Keratinocyte (primary cell): Measurements from ENCODE around the gene SOD2. TPM values are rescaled to one million over a fixed set of nuclear protein-coding genes. Genes with fewer than 3 reads are reported as not detected.

Source experiments
- DNase-seq: peaks from one replicate; pipeline ENCODE4 v3.0.0-alpha.2; 2011; ENCODE audit warnings: low read depth, missing footprints, low spot score
- FAIRE-seq: peaks from 2 replicates; lab custom pipeline; 2011; peaks lifted over from hg19 to GRCh38; lab: Jason Lieb, UNC
- H2AFZ ChIP-seq: 2 replicates; pipeline ENCODE4 v1.6.0; 2012; ENCODE audit warnings: low read length, control low read depth, inconsistent platforms; ENCODE audit not compliant: control insufficient read depth
- H3K27ac ChIP-seq: 2 replicates; pipeline ENCODE4 v1.5.1; 2011; ENCODE audit warnings: low read length; ENCODE audit not compliant: control insufficient read depth, insufficient read depth
- H3K27me3 ChIP-seq: 3 replicates; pipeline ENCODE4 v1.6.0; 2011; ENCODE audit warnings: low read length; ENCODE audit not compliant: control insufficient read depth, insufficient read depth; ENCODE audit errors: extremely low read depth
- H3K36me3 ChIP-seq, 2 experiments: 2 replicates in 1 of 2; 3 replicates in 1 of 2; pipeline ENCODE4 v1.5.1; 2011; ENCODE audit warnings: low read length in 2 of 2, mild to moderate bottlenecking in 1 of 2; ENCODE audit not compliant: control insufficient read depth in 2 of 2, insufficient read depth in 2 of 2; ENCODE audit errors: extremely low read depth in 1 of 2
- H3K4me1 ChIP-seq: 3 replicates; pipeline ENCODE4 v1.5.1; 2011; ENCODE audit warnings: low read length; ENCODE audit not compliant: control insufficient read depth, insufficient read depth; ENCODE audit errors: extremely low read depth
- H3K4me2 ChIP-seq: 3 replicates; pipeline ENCODE4 v1.6.0; 2011; ENCODE audit warnings: low read depth, low read length; ENCODE audit not compliant: control insufficient read depth, insufficient read depth; ENCODE audit errors: extremely low read depth
- H3K4me3 ChIP-seq, 3 experiments: fragments of 200-600 bp in 1 of 3; sonication (generic) in 1 of 3; 2 replicates in 2 of 3; 3 replicates in 1 of 3; pipeline ENCODE4 v1.5.1; 2011 to 2016; ENCODE audit warnings: low read length in 3 of 3, mild to moderate bottlenecking in 3 of 3, control low read depth in 2 of 3, inconsistent platforms in 1 of 3, low read depth in 1 of 3, mixed read lengths in 1 of 3, mixed run types in 1 of 3, moderate library complexity in 1 of 3; ENCODE audit not compliant: control insufficient read depth in 2 of 3, insufficient read depth in 2 of 3; ENCODE audit errors: extremely low read depth in 1 of 3
- H3K79me2 ChIP-seq: 2 replicates; pipeline ENCODE4 v1.6.0; 2012; ENCODE audit warnings: low read length; ENCODE audit not compliant: control insufficient read depth, insufficient read depth
- H3K9ac ChIP-seq: 3 replicates; pipeline ENCODE4 v1.6.0; 2011; ENCODE audit warnings: low read length; ENCODE audit not compliant: control insufficient read depth, insufficient read depth; ENCODE audit errors: extremely low read depth
- H3K9me1 ChIP-seq: 3 replicates; pipeline ENCODE4 v1.6.0; 2011; ENCODE audit warnings: low read length; ENCODE audit not compliant: control insufficient read depth, insufficient read depth; ENCODE audit errors: extremely low read depth
- H3K9me3 ChIP-seq: 2 replicates; pipeline ENCODE4 v1.5.1; 2012; ENCODE audit warnings: low read depth, low read length; ENCODE audit not compliant: control insufficient read depth
- H4K20me1 ChIP-seq: 3 replicates; pipeline ENCODE4 v1.6.0; 2011; ENCODE audit warnings: low read length; ENCODE audit not compliant: control insufficient read depth, insufficient read depth; ENCODE audit errors: extremely low read depth
- CTCF ChIP-seq, 3 experiments: IDR thresholded peaks in 1 of 3; conservative IDR thresholded peaks in 1 of 3; optimal IDR thresholded peaks in 1 of 3; 2 replicates in 2 of 3; 3 replicates in 1 of 3; pipeline versions ENCODE3 to v1.5.1; 2011; ENCODE audit warnings: low read length in 3 of 3, mild to moderate bottlenecking in 3 of 3, moderate library complexity in 2 of 3, control low read depth in 1 of 3, inconsistent platforms in 1 of 3; ENCODE audit not compliant: insufficient read depth in 2 of 3; ENCODE audit errors: extremely low read depth in 1 of 3
- EZH2 ChIP-seq: IDR thresholded peaks from one replicate; pipeline ENCODE4 v1.6.1; 2012; ENCODE audit warnings: inconsistent platforms, mild to moderate bottlenecking, low read length, moderate library complexity
- dilution Hi-C: fragments of 300-500 bp; cut with MboI; formaldehyde crosslinking; loops from one replicate; pipeline ENCODE4 v1.7.0; 2020; ENCODE audit warnings: low sequenced_read_pairs; ENCODE audit not compliant: extremely low pct_ligation_motif_present
- polyA minus RNA-seq, 3 experiments: library from RNA; depleted of rRNA, polyadenylated mRNA; stranded (reverse); fragments of >200 nt; gene quantifications; 1 replicate in 1 of 3; 2 replicates in 1 of 3; 3 replicates in 1 of 3; pipeline ENCODE4 v1.2.3, GENCODE V29; 2011
- polyA plus RNA-seq, 5 experiments: library from polyadenylated mRNA; depleted of rRNA in 3 of 5; stranded (reverse) in 3 of 5; stranded (forward) in 1 of 5; unstranded in 1 of 5; fragments of >200 nt; gene quantifications; 1 replicate in 1 of 5; 2 replicates in 3 of 5; 3 replicates in 1 of 5; pipeline versions ENCODE4 v1.2.1 to v1.2.3, GENCODE V29; 2011 to 2012; ENCODE audit warnings: missing spikeins in 2 of 5, low read depth in 1 of 5, low replicate concordance in 1 of 5

Gene SOD2
- 28.6 to 48.7 TPM (median 41.9 TPM) in 3 replicates for polyA plus RNA-seq
- 28.8 TPM for polyA plus RNA-seq (2011; ENCODE audit: low read depth)
- polyA plus RNA-seq (2011; cell fraction: cytosol; rRNA removed): 40.0 and 41.6 TPM in 2 replicates
- polyA plus RNA-seq (2011; cell fraction: nucleus; rRNA removed): 28.3 and 32.3 TPM in 2 replicates
- 49.0 and 58.5 TPM in 2 replicates for polyA plus RNA-seq (2012; ENCODE audit: low replicate concordance)
- polyA minus RNA-seq: 67.0 to 69.1 TPM (median 67.7 TPM) in 3 replicates
- 61.0 TPM for polyA minus RNA-seq (2011; cell fraction: cytosol; rRNA and poly(A)+ RNA removed)
- polyA minus RNA-seq (2011; cell fraction: nucleus; rRNA and poly(A)+ RNA removed): 15.2 and 31.3 TPM in 2 replicates

- Histone ChIP-seq H3K36me3 (peaks cover 1 to 5% of the 10 kb centered on the region in 2 experiments), H2AFZ (peak within 1 kb of the TSS; percentile 92), H3K79me2 (peaks cover 20% of the 10 kb centered on the region), H3K9me3 (no peaks in the 10 kb centered on the region), H3K4me1 (peaks cover 27% of the 10 kb centered on the region), H3K27ac (peak within 1 kb of the TSS; percentile 85), H3K27me3 (no peaks in the 10 kb centered on the region), H3K9ac (peak within 1 kb of the TSS; percentile 77), H4K20me1 (no peaks in the 10 kb centered on the region), H3K9me1 (no peaks in the 10 kb centered on the region), H3K4me2 (peak within 1 kb of the TSS; percentile 94), H3K4me3 (peak within 1 kb of the TSS; percentile 63 to 84 (median 82))
- DNase-seq (no peak), FAIRE-seq (no peak)
- dilution Hi-C loops: no loop called here
- no peak for TF ChIP-seq EZH2
- TF ChIP-seq CTCF (optimal IDR thresholded peaks at IDR 0.05 in 1 of 3, IDR thresholded peaks at IDR 0.05 in 1 of 3, conservative IDR thresholded peaks at IDR 0.05 in 1 of 3; ENCODE audit: extremely low read depth in 1 of 3, insufficient read depth in 2 of 3, low read length in 3 of 3): no peak
Observed at GRCh38 chr6:159693128-159693893, at the start of gene SOD2. SOD2 (minus strand) TSS chr6:159693241; CDS start chr6:159693167, 74 bp downstream.

DNA sequence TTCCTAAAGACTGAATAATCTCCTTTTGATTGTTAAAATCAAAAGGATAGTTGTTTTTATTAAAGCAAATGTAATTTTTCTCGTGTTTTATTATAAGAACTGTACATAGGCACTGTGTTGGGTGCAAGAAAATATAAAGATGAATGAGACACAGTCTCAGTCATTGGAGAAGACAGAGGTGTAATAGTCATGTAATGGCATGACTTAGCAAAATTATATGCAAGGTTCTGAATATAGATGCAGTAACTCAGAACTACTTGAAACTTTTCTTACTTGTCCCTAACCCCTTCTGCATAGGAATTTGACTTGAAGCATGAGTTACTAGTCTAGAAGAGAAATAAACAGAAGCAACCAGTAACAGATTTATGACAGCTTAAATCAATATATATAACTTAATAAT, 49.1 kb upstream of the SOD2 start:
- H3K4me1 ChIP-seq: no peaks in the 10 kb centered on the region
- no peaks in the 10 kb centered on the region for H3K9me3 ChIP-seq
- no peak overlapping the region for H3K4me2 ChIP-seq
- H3K36me3 ChIP-seq: peaks cover 22 to 29% of the 10 kb centered on the region in 2 experiments
- H3K9me1 ChIP-seq: no peaks in the 10 kb centered on the region
- FAIRE-seq (no peak), DNase-seq (no peak)
- H3K27me3 ChIP-seq: no peaks in the 10 kb centered on the region
- dilution Hi-C loops: no loop called here
- H4K20me1 ChIP-seq: no peaks in the 10 kb centered on the region
- no peak overlapping the region for H3K4me3 ChIP-seq
- peaks cover 74% of the 10 kb centered on the region for H3K79me2 ChIP-seq
- no peak overlapping the region for H3K9ac ChIP-seq
- H3K27ac ChIP-seq: no peak overlapping the region
- no peak overlapping the region for H2AFZ ChIP-seq
- TF ChIP-seq EZH2 (no peak), CTCF (optimal IDR thresholded peaks at IDR 0.05 in 1 of 3, IDR thresholded peaks at IDR 0.05 in 1 of 3, conservative IDR thresholded peaks at IDR 0.05 in 1 of 3; ENCODE audit: extremely low read depth in 1 of 3, insufficient read depth in 2 of 3, low read length in 3 of 3) (no peak)
